Suprapubic skin (tissue), 4 donors: ENCODE results near the gene LRRC7. TPM values are rescaled to one million over a fixed set of nuclear protein-coding genes. Genes with fewer than 3 reads are reported as not detected.

Experiments used
- DNase-seq, 2 donors: peaks; one replicate each; pipeline ENCODE4 v3.0.0-alpha.2; 2019; ENCODE audit warnings: low spot score in 2 of 2
- H3K27ac ChIP-seq: fragments of 200-600 bp; sonication (generic); one replicate; pipeline ENCODE4 v1.5.1; 2019
- H3K27me3 ChIP-seq: fragments of 200-600 bp; sonication (generic); one replicate; pipeline ENCODE4 v1.5.1; 2019
- H3K36me3 ChIP-seq: fragments of 200-600 bp; sonication (generic); one replicate; pipeline ENCODE4 v1.5.1; 2019
- H3K4me1 ChIP-seq: fragments of 200-600 bp; sonication (generic); one replicate; pipeline ENCODE4 v1.5.1; 2019
- H3K4me3 ChIP-seq: fragments of 200-600 bp; sonication (generic); one replicate; pipeline ENCODE4 v1.5.1; 2019; ENCODE audit warnings: mild to moderate bottlenecking
- H3K9me3 ChIP-seq: fragments of 200-600 bp; sonication (generic); one replicate; pipeline ENCODE4 v1.5.1; 2019
- CTCF ChIP-seq, 2 donors: fragments of 200-600 bp in 1 of 2; fragments of 450-650 bp in 1 of 2; sonication (generic) in 1 of 2; IDR thresholded peaks; one replicate each; pipeline ENCODE4 v1.5.1; 2016 to 2019; ENCODE audit warnings: antibody characterized with exemption in 2 of 2, mild to moderate bottlenecking in 1 of 2, moderate library complexity in 1 of 2
- EP300 ChIP-seq: sonication (generic); formaldehyde crosslinking; IDR thresholded peaks from one replicate; pipeline ENCODE4 v1.6.1; 2017; ENCODE audit warnings: antibody characterized with exemption
- POLR2A ChIP-seq, 2 donors: fragments of 450-650 bp; IDR thresholded peaks; one replicate each; pipeline ENCODE4 v1.6.1; 2017; ENCODE audit warnings: antibody characterized with exemption in 2 of 2, mild to moderate bottlenecking in 2 of 2, moderate library complexity in 2 of 2
- POLR2AphosphoS5 ChIP-seq, 3 donors: sonication (generic); formaldehyde crosslinking; IDR thresholded peaks; one replicate each; pipeline ENCODE4 v1.6.1; 2017; ENCODE audit warnings: antibody characterized with exemption in 3 of 3
- WGBS: methylation state at CpG from one replicate; pipeline ENCODE4 v1.1.5; 2018; 5-methylcytosine and 5-hydroxymethylcytosine counted together
- total RNA-seq, 4 donors: library from RNA; depleted of rRNA; stranded (reverse); fragments of >200 nt; gene quantifications; one replicate each; pipeline ENCODE4 v1.1.0, GENCODE V29; 2016

The LRRC7 gene
- total RNA-seq, 4 donors from 2014 or later = 0.24 to 0.98 (median 0.47) TPM

- 83% methylated on average over 1 of the region's 1 CpG for whole genome bisulfite sequencing
- no peak overlapping the region for H3K27ac ChIP-seq
- no peak for TF ChIP-seq POLR2A (IDR thresholded peaks at IDR 0.05)
- TF ChIP-seq EP300 = no peak
- TF ChIP-seq POLR2AphosphoS5 (IDR thresholded peaks at IDR 0.05) = no peak
- no peak for TF ChIP-seq CTCF (IDR thresholded peaks at IDR 0.05)
- no peaks in the 10 kb centered on the region for H3K4me1 ChIP-seq
- H3K9me3 ChIP-seq = no peaks in the 10 kb centered on the region
- DNase-seq = no peak
- H3K4me3 ChIP-seq = no peak overlapping the region
- no peaks in the 10 kb centered on the region for H3K27me3 ChIP-seq
- no peaks in the 10 kb centered on the region for H3K36me3 ChIP-seq
Measured at GRCh38 chr1:69985376-69985775, 417.7 kb downstream of the LRRC7 start.

- no peak for TF ChIP-seq EP300
- no peak for TF ChIP-seq CTCF (IDR thresholded peaks at IDR 0.05)
- no peak for TF ChIP-seq POLR2AphosphoS5 (IDR thresholded peaks at IDR 0.05)
- TF ChIP-seq POLR2A (IDR thresholded peaks at IDR 0.05) = no peak
- H3K36me3 ChIP-seq = no peaks in the 10 kb centered on the region
- no peaks in the 10 kb centered on the region for H3K4me1 ChIP-seq
- no peaks in the 10 kb centered on the region for H3K27me3 ChIP-seq
- DNase-seq = no peak
- H3K4me3 ChIP-seq = no peak overlapping the region
- no peaks in the 10 kb centered on the region for H3K9me3 ChIP-seq
- H3K27ac ChIP-seq = no peak overlapping the region
Measured at GRCh38 chr1:69985901-69986439, 418.2 kb downstream of the LRRC7 start.

DNA sequence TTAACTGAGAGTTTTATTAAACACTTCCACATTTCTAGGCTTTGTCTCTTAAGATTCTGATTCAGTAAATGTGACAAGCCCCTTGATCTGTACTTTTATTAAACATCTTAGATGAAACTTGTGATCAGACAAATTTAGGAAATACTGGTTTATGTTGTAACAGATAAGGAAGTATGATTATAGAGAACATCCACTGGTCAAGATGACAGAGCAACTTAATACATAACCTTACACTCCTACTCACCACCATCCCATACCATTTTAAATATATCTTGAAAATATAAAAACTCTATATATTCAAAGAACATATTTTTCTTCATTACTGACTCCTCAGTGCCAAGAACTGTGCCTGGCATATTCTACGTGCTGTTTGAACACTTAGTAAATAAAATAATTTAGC lies 420.2 kb downstream of the LRRC7 start:
- Histone ChIP-seq H3K36me3 (no peaks in the 10 kb centered on the region), H3K27me3 (no peaks in the 10 kb centered on the region), H3K4me3 (no peak overlapping the region), H3K9me3 (no peaks in the 10 kb centered on the region), H3K4me1 (no peaks in the 10 kb centered on the region), H3K27ac (no peak overlapping the region)
- TF ChIP-seq EP300 = no peak
- no peak for TF ChIP-seq POLR2A (IDR thresholded peaks at IDR 0.05)
- no peak for TF ChIP-seq CTCF (IDR thresholded peaks at IDR 0.05)
- TF ChIP-seq POLR2AphosphoS5 (IDR thresholded peaks at IDR 0.05) = no peak
- no peak for DNase-seq
- 82% methylated on average over 1 of the region's 1 CpG for whole genome bisulfite sequencing

- Histone ChIP-seq H3K4me1 (no peaks in the 10 kb centered on the region), H3K27ac (no peak overlapping the region), H3K27me3 (no peaks in the 10 kb centered on the region), H3K9me3 (no peaks in the 10 kb centered on the region), H3K36me3 (no peaks in the 10 kb centered on the region), H3K4me3 (no peak overlapping the region)
- TF ChIP-seq POLR2AphosphoS5 (IDR thresholded peaks at IDR 0.05) (no peak), EP300 (no peak), CTCF (IDR thresholded peaks at IDR 0.05) (no peak), POLR2A (IDR thresholded peaks at IDR 0.05) (no peak)
- WGBS = 69% methylated on average over 3 of the region's 3 CpGs
- DNase-seq = no peak
Measured at GRCh38 chr1:69991644-69992043, 423.9 kb downstream of the LRRC7 start.

DNA sequence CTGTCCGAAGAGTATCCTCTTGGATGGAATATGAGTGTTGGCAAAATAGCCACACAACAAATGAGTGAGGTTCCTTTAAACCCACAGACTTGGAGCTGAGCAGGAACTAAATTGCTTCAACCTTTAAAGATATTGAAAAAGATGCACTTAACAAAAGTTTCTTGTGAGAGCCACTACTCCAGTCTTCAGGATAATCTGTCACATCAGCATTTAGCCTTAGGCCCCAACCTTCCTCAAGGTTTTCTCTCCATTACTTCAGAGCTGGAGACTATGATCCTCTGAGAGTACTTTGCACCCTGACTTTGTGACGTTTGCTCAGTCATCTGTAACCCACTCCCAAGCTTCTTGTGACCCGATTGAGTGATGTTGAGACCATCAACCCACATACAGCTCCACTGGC lies 424.9 kb downstream of the LRRC7 start:
- 70% methylated on average over 3 of the region's 3 CpGs for WGBS
- DNase-seq = no peak
- Histone ChIP-seq H3K9me3 (no peaks in the 10 kb centered on the region), H3K27me3 (no peaks in the 10 kb centered on the region), H3K36me3 (no peaks in the 10 kb centered on the region), H3K27ac (no peak overlapping the region), H3K4me3 (no peak overlapping the region), H3K4me1 (no peaks in the 10 kb centered on the region)
- TF ChIP-seq POLR2A (IDR thresholded peaks at IDR 0.05) (no peak), EP300 (no peak), POLR2AphosphoS5 (IDR thresholded peaks at IDR 0.05) (no peak), CTCF (IDR thresholded peaks at IDR 0.05) (no peak)
